ENCODE data around the gene ACOX3.

The ACOX3 gene

DNA sequence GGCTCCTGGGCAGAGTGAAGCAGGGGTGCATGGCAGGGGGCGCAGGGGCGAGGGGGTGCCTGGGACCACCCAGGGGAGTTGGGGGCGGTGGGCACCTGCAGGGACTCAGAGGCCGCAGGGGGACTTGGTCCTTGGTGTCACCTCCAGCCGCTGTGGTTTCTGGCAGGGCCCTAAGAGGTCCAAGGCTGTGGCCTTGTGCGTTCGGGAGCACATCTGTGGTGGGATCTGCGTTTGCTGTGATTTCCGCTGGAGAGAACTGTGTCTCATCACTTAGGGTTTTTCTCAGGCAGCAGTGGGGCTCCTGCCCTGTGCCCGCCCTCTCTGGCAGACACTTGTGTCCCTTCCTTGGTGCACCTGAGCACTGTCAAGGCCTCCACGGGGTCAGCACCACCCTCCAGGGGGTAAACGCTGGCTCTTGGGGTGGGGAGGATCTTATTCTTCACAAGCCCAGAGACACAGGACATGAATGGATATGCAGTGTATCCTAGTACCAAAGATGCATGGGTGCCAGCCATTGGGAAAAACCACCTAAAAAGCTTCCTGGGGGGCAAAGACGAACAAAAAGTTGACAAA, 66.5 kb downstream of the ACOX3 start:
- H3K4me3 Mint-ChIP-seq: no peak overlapping the region
- H3K9me3 Mint-ChIP-seq: no peaks in the 10 kb centered on the region
- TF ChIP-seq, protein P1, sequence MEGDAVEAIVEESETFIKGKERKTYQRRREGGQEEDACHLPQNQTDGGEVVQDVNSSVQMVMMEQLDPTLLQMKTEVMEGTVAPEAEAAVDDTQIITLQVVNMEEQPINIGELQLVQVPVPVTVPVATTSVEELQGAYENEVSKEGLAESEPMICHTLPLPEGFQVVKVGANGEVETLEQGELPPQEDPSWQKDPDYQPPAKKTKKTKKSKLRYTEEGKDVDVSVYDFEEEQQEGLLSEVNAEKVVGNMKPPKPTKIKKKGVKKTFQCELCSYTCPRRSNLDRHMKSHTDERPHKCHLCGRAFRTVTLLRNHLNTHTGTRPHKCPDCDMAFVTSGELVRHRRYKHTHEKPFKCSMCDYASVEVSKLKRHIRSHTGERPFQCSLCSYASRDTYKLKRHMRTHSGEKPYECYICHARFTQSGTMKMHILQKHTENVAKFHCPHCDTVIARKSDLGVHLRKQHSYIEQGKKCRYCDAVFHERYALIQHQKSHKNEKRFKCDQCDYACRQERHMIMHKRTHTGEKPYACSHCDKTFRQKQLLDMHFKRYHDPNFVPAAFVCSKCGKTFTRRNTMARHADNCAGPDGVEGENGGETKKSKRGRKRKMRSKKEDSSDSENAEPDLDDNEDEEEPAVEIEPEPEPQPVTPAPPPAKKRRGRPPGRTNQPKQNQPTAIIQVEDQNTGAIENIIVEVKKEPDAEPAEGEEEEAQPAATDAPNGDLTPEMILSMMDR (IDR thresholded peaks at IDR 0.05; ENCODE audit: unreplicated experiment in 3 of 3): no peak
- H3K27me3 Mint-ChIP-seq (ENCODE audit: low read depth): peaks cover 4% of the 10 kb centered on the region
- H3K36me3 Mint-ChIP-seq (ENCODE audit: low read depth): peaks cover 4% of the 10 kb centered on the region
- H3K4me1 Mint-ChIP-seq: no peaks in the 10 kb centered on the region
- no peak overlapping the region for H3K27ac Mint-ChIP-seq

DNA sequence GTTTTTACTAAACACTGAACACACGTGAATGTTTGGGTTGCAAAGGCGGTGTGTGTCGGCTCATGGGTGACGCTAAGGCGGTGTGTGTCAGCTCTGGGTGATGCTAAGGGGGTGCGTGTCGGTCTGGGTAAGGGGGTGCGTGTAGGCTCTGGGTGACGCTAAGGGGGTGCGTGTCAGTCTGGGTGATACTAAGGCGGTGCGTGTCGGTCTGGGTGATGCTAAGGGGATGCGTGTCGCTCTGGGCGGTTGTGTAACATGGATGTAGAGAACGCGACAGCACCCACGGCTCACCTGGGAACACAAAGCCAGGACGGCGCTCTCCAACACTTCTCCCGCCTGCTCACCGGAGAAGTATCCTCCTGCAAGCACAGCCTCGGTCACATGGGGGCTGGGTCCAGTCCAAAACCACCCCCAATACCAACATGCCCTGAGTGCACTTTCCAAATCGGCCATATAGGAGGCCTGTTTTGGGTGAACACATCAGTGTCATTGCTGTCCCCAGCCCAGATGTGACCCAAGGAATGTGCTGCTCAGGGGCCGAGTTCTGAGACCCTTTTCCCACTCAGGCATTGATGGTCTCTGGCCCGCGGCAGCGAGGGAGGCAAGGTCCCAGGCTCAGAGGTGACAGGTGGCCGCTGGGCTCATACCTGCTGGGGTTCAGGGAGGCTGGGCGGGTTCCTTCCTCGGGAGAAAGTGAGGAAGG, 67.1 kb downstream of the ACOX3 start:
- H3K9me3 Mint-ChIP-seq: no peaks in the 10 kb centered on the region
- TF ChIP-seq, protein P1 (IDR thresholded peaks at IDR 0.05; ENCODE audit: unreplicated experiment in 3 of 3): no peak
- no peak overlapping the region for H3K27ac Mint-ChIP-seq
- H3K4me3 Mint-ChIP-seq: no peak overlapping the region
- peaks cover 4% of the 10 kb centered on the region for H3K36me3 Mint-ChIP-seq (ENCODE audit: low read depth)
- H3K27me3 Mint-ChIP-seq (ENCODE audit: low read depth): peaks cover 4% of the 10 kb centered on the region
- H3K4me1 Mint-ChIP-seq: no peaks in the 10 kb centered on the region

DNA sequence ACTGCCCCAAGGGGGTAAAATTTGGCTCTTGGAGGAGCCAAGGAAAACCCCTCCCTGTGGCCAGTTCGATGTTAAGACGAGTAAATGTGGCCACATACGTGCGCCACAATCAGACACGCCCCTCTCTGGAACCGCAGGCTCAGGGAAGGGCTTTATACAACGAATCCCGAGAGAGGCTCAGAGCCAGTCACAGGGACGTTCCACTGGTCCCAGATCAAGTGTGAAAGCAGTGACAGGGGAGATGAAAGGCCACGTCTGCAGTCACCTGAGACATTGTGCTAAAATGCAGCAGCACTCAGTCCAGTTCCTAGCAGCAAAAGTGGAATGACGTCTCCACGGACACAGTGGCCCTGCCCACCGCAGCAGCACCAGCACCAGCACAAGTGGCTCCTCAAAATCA, 68.0 kb downstream of the ACOX3 start:
- H3K36me3 Mint-ChIP-seq (ENCODE audit: low read depth): peaks cover 4% of the 10 kb centered on the region
- TF ChIP-seq, protein P1 (IDR thresholded peaks at IDR 0.05; ENCODE audit: unreplicated experiment in 3 of 3): no peak
- H3K4me3 Mint-ChIP-seq: no peak overlapping the region
- peaks cover 4% of the 10 kb centered on the region for H3K27me3 Mint-ChIP-seq (ENCODE audit: low read depth)
- no peaks in the 10 kb centered on the region for H3K9me3 Mint-ChIP-seq
- H3K4me1 Mint-ChIP-seq: no peaks in the 10 kb centered on the region
- H3K27ac Mint-ChIP-seq: no peak overlapping the region

DNA sequence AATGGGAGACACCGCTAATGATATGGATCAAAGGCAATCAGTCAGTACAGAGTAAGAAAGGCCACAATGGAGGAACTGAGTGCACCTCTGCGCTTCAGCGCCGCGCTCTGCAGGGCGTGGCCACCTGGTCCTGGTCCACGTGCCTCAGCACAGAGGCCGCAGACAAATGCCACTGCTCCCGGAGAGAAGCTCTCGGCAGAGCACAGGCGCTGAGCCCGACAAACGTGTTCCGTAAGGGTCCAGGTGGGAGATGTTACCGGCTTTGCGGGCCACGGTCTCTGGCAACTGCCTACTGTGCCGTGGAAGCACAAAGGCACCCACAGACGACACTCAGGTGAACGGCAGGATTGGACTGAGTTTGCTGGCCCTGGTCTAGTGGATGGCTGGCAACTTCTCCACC, 68.9 kb downstream of the ACOX3 start:
- peaks cover 4% of the 10 kb centered on the region for H3K27me3 Mint-ChIP-seq (ENCODE audit: low read depth)
- no peaks in the 10 kb centered on the region for H3K4me1 Mint-ChIP-seq
- H3K27ac Mint-ChIP-seq: no peak overlapping the region
- H3K36me3 Mint-ChIP-seq (ENCODE audit: low read depth): peaks cover 4% of the 10 kb centered on the region
- H3K9me3 Mint-ChIP-seq: no peaks in the 10 kb centered on the region
- TF ChIP-seq, protein P1 (IDR thresholded peaks at IDR 0.05; ENCODE audit: unreplicated experiment in 3 of 3): no peak
- H3K4me3 Mint-ChIP-seq: no peak overlapping the region

DNA sequence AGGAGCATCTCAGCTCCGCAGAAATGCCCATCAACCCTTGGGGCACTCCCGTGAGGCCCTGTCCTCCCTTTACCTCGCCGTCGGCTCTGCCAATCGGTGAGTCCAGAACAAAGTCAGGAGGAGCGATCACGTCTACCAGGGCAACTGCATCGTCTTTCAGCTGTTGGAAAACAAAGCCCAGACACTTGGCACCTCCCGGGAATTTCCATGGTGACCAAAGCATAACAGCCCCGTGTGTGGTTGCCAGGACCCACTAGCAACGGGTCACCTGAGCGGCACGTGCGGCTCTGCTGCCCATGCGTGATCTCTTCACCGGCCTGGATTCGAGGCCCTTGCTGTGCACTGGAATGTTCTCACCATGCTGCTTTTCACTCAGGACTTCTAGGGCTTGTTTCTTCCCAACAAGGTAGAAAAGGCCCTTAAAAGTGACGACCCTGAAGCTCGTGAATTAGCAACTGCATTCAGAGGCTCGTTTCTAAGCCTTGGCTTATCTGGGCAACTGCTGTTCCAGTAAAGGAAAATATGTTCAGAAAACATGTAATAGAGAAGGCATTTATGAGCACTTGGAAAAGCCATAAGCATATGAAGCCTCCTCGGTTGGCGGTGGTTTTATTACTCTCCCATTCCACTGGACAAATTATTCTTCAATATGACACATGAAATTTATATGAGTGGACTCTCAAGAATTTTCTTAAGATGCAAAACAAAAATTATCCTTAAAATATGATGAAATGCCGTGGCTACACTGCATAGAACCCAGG, 69.5 kb downstream of the ACOX3 start:
- Mint-ChIP-seq H3K4me3 (no peak overlapping the region), H3K36me3 (ENCODE audit: low read depth) (peaks cover 8% of the 10 kb centered on the region), H3K9me3 (no peaks in the 10 kb centered on the region), H3K27ac (no peak overlapping the region), H3K27me3 (ENCODE audit: low read depth) (peaks cover 4% of the 10 kb centered on the region), H3K4me1 (no peaks in the 10 kb centered on the region)
- TF ChIP-seq, protein P1 (IDR thresholded peaks at IDR 0.05; ENCODE audit: unreplicated experiment in 3 of 3): no peak
